Measurements from ENCODE around the gene PDCD1.

The PDCD1 gene

DNA sequence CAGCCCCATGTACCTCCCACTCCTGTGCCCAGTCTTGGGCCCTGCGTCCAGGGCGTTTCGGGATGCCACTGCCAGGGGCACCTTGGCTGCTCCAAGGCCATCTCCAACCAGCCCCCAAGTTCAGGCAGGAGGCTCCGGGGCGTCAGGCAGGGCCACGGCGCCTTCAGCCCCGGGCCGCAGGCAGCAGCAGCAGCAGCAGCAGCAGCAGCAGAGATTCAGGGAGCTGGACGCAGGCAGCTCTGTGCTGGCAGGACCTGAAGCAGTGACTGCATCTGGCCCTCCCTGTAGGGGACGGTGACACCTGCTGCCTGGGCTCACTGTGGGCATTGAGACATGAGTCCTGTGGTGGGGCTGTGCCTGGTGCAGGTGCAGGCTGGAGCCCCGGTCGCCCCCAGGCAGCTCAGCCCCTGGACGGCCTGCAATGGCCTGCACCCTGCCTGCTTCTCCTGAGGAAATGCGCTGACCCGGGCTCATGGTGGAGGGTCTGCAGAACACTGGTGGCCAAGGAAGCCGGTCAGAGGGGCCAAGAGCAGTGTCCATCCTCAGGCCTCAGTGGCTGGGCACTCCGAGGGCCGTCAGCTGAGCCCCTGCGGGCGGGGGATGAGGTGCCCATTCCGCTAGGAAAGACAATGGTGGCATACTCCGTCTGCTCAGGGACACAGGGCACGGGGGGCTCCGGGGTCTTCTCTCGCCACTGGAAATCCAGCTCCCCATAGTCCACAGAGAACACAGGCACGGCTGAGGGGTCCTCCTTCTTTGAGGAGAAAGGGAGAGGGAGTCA lies 8.0 kb downstream of the PDCD1 start:
- TF ChIP-seq, protein P1, sequence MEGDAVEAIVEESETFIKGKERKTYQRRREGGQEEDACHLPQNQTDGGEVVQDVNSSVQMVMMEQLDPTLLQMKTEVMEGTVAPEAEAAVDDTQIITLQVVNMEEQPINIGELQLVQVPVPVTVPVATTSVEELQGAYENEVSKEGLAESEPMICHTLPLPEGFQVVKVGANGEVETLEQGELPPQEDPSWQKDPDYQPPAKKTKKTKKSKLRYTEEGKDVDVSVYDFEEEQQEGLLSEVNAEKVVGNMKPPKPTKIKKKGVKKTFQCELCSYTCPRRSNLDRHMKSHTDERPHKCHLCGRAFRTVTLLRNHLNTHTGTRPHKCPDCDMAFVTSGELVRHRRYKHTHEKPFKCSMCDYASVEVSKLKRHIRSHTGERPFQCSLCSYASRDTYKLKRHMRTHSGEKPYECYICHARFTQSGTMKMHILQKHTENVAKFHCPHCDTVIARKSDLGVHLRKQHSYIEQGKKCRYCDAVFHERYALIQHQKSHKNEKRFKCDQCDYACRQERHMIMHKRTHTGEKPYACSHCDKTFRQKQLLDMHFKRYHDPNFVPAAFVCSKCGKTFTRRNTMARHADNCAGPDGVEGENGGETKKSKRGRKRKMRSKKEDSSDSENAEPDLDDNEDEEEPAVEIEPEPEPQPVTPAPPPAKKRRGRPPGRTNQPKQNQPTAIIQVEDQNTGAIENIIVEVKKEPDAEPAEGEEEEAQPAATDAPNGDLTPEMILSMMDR (IDR thresholded peaks at IDR 0.05): no peak

DNA sequence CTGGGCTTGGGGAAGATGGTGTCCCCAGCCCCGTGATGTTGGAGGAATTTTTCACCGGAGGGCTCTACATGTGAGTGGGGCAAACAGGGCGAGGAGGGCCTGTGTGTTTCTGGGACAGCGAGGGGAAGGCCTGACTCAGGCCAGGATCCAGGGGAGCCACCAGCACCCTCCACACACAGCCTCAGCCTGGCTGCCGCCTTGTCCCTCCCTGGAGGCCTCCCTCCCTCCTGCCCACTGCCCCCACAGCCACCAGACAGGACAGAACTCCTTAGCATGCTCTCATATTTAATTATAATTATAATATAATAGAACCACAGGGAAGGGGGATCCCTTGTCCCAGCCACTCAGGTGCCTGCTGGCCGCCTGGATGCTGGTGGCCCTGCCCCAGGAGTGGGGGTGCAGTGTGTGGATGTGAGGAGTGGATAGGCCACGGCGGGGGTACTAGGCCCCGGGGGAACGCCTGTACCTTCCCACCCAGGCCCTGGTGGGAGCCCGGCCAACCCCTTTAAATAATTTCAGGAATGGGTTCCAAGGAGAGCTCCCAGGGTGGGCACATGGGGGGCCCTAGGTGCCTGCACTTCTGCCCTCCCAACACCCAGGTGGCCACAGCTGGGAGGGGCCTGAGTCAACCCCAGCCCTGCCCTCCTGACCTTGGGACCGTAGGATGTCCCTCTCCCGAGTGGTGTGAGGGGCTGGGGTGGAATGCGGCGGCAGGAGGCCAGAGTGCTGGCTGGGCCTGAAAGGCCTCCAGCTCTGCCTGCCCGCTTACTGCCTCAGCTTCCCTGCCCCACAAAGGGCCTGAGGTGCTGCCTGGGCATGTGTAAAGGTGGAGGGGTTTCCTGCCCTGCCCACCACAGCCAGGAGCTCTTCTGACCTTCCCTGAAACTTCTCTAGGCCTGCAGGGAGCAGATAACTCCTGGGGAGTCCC lies 8.8 kb downstream of the PDCD1 start:
- TF ChIP-seq, protein P1 (IDR thresholded peaks at IDR 0.05): no peak

DNA sequence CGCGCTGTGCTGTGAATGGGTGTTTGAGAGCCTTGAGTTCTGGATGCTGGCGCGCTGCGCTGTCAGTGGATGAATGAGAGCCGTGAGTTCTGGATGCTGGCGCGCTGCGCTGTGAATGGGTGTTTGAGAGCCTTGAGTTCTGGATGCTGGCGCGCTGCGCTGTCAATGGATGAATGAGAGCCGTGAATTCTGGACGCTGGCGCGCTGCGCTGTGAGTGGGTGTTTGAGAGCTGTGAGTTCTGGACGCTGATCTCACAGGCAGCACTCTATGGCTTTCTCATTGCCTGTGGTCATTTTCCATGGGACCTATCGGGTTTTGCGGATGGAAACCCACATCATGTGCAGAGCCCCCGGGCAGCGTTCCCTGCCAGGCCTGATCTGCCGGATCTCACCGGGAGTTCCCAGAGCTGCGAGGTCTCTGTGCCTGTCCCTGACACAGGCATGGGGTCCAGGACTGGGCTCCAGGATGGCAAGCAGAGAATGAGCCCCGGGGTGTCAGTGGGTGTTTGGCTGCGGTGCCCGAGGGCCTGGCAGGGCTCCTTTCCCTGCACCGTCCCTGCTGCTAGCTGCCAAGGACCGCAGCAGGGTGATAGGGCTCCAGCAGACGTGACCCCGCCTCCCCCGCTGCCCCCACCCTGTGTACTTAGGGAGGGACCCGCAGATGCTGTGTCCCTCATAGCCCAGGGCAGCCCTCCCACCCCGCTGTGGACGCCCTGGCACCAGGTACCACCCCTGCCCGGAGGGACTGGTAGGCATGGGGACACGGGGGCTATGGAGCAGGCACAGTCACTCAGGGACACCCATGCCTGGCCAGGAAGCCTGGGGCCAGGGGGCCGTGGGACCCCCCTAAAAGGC lies 9.7 kb downstream of the PDCD1 start:
- TF ChIP-seq, protein P1 (IDR thresholded peaks at IDR 0.05): no peak

DNA sequence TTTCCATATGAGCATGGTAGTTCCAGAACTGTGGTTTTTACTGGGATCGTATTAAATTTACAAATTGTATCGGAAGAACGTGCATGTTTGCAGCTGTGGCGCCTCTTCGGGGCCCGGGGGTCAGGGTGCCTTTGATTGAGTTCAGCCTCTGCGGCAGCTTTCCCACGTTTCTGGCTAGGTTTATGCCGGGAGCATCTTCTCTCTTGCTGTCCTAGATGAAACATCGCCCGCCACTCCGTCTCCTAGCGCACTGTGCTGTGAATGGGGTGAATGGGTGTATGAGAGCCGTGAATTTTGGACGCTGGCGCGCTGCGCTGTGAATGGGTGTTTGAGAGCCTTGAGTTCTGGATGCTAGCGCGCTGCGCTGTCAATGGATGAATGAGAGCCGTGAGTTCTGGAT lies 12.3 kb downstream of the PDCD1 start:
- TF ChIP-seq, protein P1 (IDR thresholded peaks at IDR 0.05): no peak

DNA sequence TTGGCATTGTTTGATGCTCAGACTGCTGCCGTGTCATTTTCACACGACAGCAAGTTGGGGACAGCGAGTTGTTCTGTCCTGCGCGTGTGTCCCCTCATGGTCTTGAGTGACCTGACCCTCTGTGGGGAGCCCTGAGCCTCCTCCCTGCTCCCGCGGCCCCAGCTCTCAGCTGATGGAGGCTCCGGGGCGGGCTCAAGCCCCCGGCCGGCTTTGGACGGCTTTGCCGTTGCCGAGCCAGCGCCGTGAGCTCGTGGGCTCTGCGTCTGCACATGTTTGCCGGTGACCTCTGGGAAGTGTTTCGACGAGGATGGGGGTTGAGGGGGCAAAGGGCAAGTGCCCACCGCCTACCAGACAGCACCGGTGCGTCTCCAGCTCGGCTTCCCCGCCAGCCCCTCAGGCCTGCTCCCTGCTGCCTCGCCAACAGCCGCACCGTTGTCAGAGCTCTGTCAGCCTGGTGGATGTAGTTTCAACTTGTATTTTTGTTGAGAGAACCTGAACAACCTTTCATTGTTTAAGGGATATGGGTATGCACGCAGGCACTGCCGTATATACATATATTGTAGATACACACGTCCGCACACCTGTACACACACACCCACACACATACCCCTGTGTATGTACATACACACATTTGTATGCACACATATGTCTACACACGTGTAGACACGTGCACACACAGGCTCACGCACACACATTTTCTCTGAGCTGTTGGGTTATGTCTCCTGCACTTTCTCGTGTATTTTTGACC lies 13.7 kb downstream of the PDCD1 start:
- TF ChIP-seq, protein P1 (IDR thresholded peaks at IDR 0.05): no peak

DNA sequence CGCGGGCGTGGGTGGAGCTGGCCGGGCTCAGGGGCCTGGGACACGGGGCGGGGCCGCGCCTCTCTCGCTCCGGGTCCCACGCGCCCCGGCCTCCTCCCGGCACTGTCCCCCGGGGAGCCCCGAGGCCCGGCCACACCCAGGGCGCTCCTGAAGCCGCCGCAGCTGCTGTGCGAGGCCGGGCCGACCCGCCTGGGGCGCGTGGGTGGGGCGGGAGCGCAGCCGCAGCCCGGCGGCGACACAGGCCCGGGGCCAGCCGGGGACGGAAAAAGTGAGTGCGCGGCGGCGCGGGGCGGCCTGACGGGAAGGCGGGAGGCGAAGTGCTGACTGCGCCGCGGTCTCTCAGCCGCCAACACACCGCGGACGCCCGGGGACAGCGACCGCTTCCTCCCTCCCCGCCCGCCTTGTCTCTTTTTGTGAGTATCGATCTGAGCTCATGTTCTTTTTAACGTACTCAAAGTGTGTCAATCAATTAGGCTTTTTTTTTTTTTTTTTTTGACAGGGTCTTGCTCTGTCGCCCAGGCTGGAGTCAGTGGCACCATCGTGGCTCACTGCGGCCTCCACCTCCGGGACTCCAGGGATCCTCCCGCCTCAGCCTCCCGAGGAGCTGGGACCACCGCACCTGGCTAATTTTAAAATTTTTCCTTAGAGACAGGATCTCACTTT lies 14.5 kb downstream of the PDCD1 start:
- TF ChIP-seq, protein P1 (IDR thresholded peaks at IDR 0.05): no peak
